SK-N-SH (cell line): Measurements from ENCODE around the gene B3GNT3. TPM values are rescaled to one million over a fixed set of nuclear protein-coding genes. Genes with fewer than 3 reads are reported as not detected.

Source experiments
- CTCF ChIA-PET: fragments of 300-600, 350-600 bp; formaldehyde crosslinking; extraction: SDS; loops from one replicate; lab custom pipeline; 2021; lab: Yijun Ruan, JAX
- POLR2A ChIA-PET: fragments of 350-600 bp; sonication (Branson Sonifier 250); formaldehyde crosslinking; extraction: SDS; loops from one replicate; lab custom pipeline; 2020; ENCODE audit warnings: antibody characterized with exemption, inconsistent platforms; lab: Yijun Ruan, JAX
- DNase-seq: peaks from one replicate; pipeline ENCODE4 v3.0.0; 2012
- H2AFZ ChIP-seq: fragments of 200-600 bp; sonication (generic); 2 replicates; pipeline ENCODE4 v1.8.1; 2016; ENCODE audit warnings: antibody characterized with exemption, mild to moderate bottlenecking, low read depth
- H3F3A ChIP-seq: fragments of 200-600 bp; sonication (generic); replicated peaks from 2 replicates; pipeline ENCODE3; 2016; ENCODE audit warnings: antibody characterized with exemption, mild to moderate bottlenecking; ENCODE audit not compliant: insufficient read depth
- H3K27ac ChIP-seq, 2 experiments: fragments of 200-500 bp in 1 of 2; fragments of 200-600 bp in 1 of 2; sonication (Bioruptor generic) in 1 of 2; sonication (generic), shearing (Covaris generic) in 1 of 2; 2 replicates each; pipeline versions ENCODE4 v1.5.1 to v1.6.1; 2014 to 2016; ENCODE audit warnings: low read depth in 2 of 2, inconsistent platforms in 1 of 2, low read length in 1 of 2, mild to moderate bottlenecking in 1 of 2, mixed read lengths in 1 of 2
- H3K27me3 ChIP-seq: fragments of 200-600 bp; sonication (generic), shearing (Covaris generic); 2 replicates; pipeline ENCODE4 v1.6.1; 2016; ENCODE audit warnings: mixed run types; ENCODE audit not compliant: insufficient read depth
- H3K36me3 ChIP-seq, 2 experiments: fragments of 200-500 bp in 1 of 2; fragments of 200-600 bp in 1 of 2; sonication (Bioruptor generic) in 1 of 2; sonication (generic) in 1 of 2; replicated peaks in 1 of 2; 2 replicates each; pipeline versions ENCODE3 to v1.5.1; 2014 to 2016; ENCODE audit warnings: low read length in 1 of 2, mild to moderate bottlenecking in 1 of 2; ENCODE audit not compliant: insufficient read depth in 2 of 2, control insufficient read depth in 1 of 2
- H3K4me1 ChIP-seq, 2 experiments: fragments of 200-500 bp in 1 of 2; fragments of 200-600 bp in 1 of 2; sonication (Bioruptor generic) in 1 of 2; sonication (generic), shearing (Covaris generic) in 1 of 2; 2 replicates each; pipeline versions ENCODE4 v1.5.1 to v1.6.1; 2014 to 2016; ENCODE audit warnings: low read depth in 1 of 2, low read length in 1 of 2, mixed run types in 1 of 2; ENCODE audit not compliant: insufficient read depth in 2 of 2, control insufficient read depth in 1 of 2
- H3K4me2 ChIP-seq: fragments of 200-600 bp; sonication (generic), shearing (Covaris generic); 2 replicates; pipeline ENCODE4 v1.6.1; 2017; ENCODE audit warnings: mixed run types
- H3K4me3 ChIP-seq, 2 experiments: fragments of 200-500 bp in 1 of 2; fragments of 200-600 bp in 1 of 2; sonication (Bioruptor generic) in 1 of 2; sonication (generic), shearing (Covaris generic) in 1 of 2; 2 replicates each; pipeline versions ENCODE4 v1.5.1 to v1.8.1; 2014 to 2016; ENCODE audit warnings: low read depth in 2 of 2, inconsistent platforms in 1 of 2, low read length in 1 of 2, mild to moderate bottlenecking in 1 of 2, mixed read lengths in 1 of 2, moderate library complexity in 1 of 2
- H3K79me2 ChIP-seq: fragments of 200-600 bp; sonication (generic); 2 replicates; pipeline ENCODE4 v1.8.1; 2017; ENCODE audit warnings: mild to moderate bottlenecking; ENCODE audit not compliant: insufficient read depth
- H3K9ac ChIP-seq: fragments of 200-600 bp; sonication (generic); 2 replicates; pipeline ENCODE4 v1.6.1; 2017; ENCODE audit warnings: mixed run types
- H3K9me2 ChIP-seq: fragments of 200-600 bp; sonication (generic); 2 replicates; pipeline ENCODE4 v1.6.1; 2017; ENCODE audit warnings: mixed run types
- H3K9me3 ChIP-seq: fragments of 200-600 bp; sonication (generic); 2 replicates; pipeline ENCODE4 v1.6.1; 2017; ENCODE audit warnings: mixed run types, mild to moderate bottlenecking, moderate library complexity
- H4K20me1 ChIP-seq: fragments of 200-600 bp; sonication (generic); 2 replicates; pipeline ENCODE4 v1.6.1; 2017; ENCODE audit warnings: mild to moderate bottlenecking, mixed run types; ENCODE audit not compliant: insufficient read depth
- CTCF ChIP-seq: fragments of 200-600 bp; sonication (generic); IDR thresholded peaks from 2 replicates; pipeline ENCODE4 v1.6.1; 2017; ENCODE audit warnings: antibody characterized with exemption, mild to moderate bottlenecking, moderate library complexity
- EP300 ChIP-seq, 2 experiments: IDR thresholded peaks; 2 replicates each; pipeline versions ENCODE4 v1.4.0 to v1.6.1; 2012; ENCODE audit warnings: borderline replicate concordance in 1 of 2, low read depth in 1 of 2, low read length in 1 of 2
- FOSL2 ChIP-seq: IDR thresholded peaks from 2 replicates; pipeline ENCODE4 v1.4.0; 2012; ENCODE audit warnings: low read depth, mild to moderate bottlenecking, moderate library complexity, borderline replicate concordance
- GABPA ChIP-seq: IDR thresholded peaks from 2 replicates; pipeline ENCODE4 v1.4.0; 2012; ENCODE audit warnings: low read depth, mild to moderate bottlenecking
- GATA2 ChIP-seq: sonication (generic); formaldehyde crosslinking; IDR thresholded peaks from 2 replicates; pipeline ENCODE4 v1.5.0; 2020; ENCODE audit warnings: mild to moderate bottlenecking, missing genetic modification reagents
- MXI1 ChIP-seq: IDR thresholded peaks from 2 replicates; pipeline ENCODE4 v1.6.1; 2012; ENCODE audit warnings: mild to moderate bottlenecking, low read depth, low read length, improper control_type of control experiment
- NFIC ChIP-seq: IDR thresholded peaks from 2 replicates; pipeline ENCODE4 v1.4.0; 2012; ENCODE audit warnings: borderline replicate concordance
- NRF1 ChIP-seq: IDR thresholded peaks from 2 replicates; pipeline ENCODE4 v1.6.1; 2012; ENCODE audit warnings: low read depth, mild to moderate bottlenecking, low read length
- POLR2AphosphoS5 ChIP-seq: IDR thresholded peaks from 2 replicates; pipeline ENCODE4 v1.6.1; 2012; ENCODE audit warnings: low read depth, low read length
- RAD21 ChIP-seq: IDR thresholded peaks from 2 replicates; pipeline ENCODE4 v1.6.1; 2012; ENCODE audit warnings: mild to moderate bottlenecking, low read length
- RCOR1 ChIP-seq: fragments of 150-350 bp; IDR thresholded peaks from 2 replicates; pipeline ENCODE4 v1.6.1; 2017; ENCODE audit warnings: antibody characterized with exemption, low read length
- RXRA ChIP-seq: IDR thresholded peaks from 2 replicates; pipeline ENCODE4 v1.4.0; 2012; ENCODE audit warnings: low read depth, mild to moderate bottlenecking, borderline replicate concordance
- TCF12 ChIP-seq: IDR thresholded peaks from 2 replicates; pipeline ENCODE4 v1.4.0; 2012
- TEAD4 ChIP-seq: IDR thresholded peaks from 2 replicates; pipeline ENCODE4 v1.4.0; 2012; ENCODE audit warnings: mild to moderate bottlenecking, borderline replicate concordance; ENCODE audit not compliant: insufficient read depth
- YY1 ChIP-seq: IDR thresholded peaks from 2 replicates; pipeline ENCODE4 v1.4.0; 2012; ENCODE audit warnings: low read depth, mild to moderate bottlenecking
- WGBS: methylation state at CpG from one replicate; pipeline ENCODE4 v1.1.6; 2017; ENCODE audit warnings: low lambda C conversion rate; 5-methylcytosine and 5-hydroxymethylcytosine counted together
- polyA plus RNA-seq, 3 experiments: library from polyadenylated mRNA; depleted of rRNA; stranded (reverse); fragments of >200 nt; gene quantifications; 2 replicates each; pipeline ENCODE4 v1.2.3, GENCODE V29; 2012
- TF ChIP-seq, protein P1 (sequence below): IDR thresholded peaks from 2 replicates; pipeline ENCODE4 v1.4.0; 2012; ENCODE audit warnings: low read depth, borderline replicate concordance
- TF ChIP-seq, protein P2 (sequence below): IDR thresholded peaks from 2 replicates; pipeline ENCODE4; 2012
- TF ChIP-seq, protein P3 (sequence below): IDR thresholded peaks from 2 replicates; pipeline ENCODE4 v1.6.1; 2012; ENCODE audit warnings: mild to moderate bottlenecking, low read depth, low read length, moderate library complexity
- TF ChIP-seq, protein P4 (sequence below): IDR thresholded peaks from 2 replicates; pipeline ENCODE4 v1.4.0; 2012; ENCODE audit warnings: low read depth, borderline replicate concordance

B3GNT3 gene
- polyA plus RNA-seq, 1 of the 3 experiments (the other 2 are of a cell fraction) = not detected

GRCh38 chr19:17766543-17767131, 28.3 kb upstream of the B3GNT3 start:
- 90% methylated on average over 15 of the region's 29 CpGs for WGBS
- Histone ChIP-seq H3K9me2 (no peaks in the 10 kb centered on the region), H3K36me3 (no peaks in the 10 kb centered on the region), H3K4me1 (no peaks in the 10 kb centered on the region; a peak in 1 of 4 replicates), H3F3A (no peaks in the 10 kb centered on the region), H3K27me3 (no peaks in the 10 kb centered on the region), H3K4me2 (no peak overlapping the region), H3K4me3 (no peak overlapping the region; a peak in 1 of 4 replicates), H3K79me2 (no peaks in the 10 kb centered on the region), H4K20me1 (no peaks in the 10 kb centered on the region), H3K9ac (no peak overlapping the region), H3K27ac (no peak overlapping the region), H2AFZ (no peak overlapping the region), H3K9me3 (no peaks in the 10 kb centered on the region)
- ChIA-PET CTCF (interaction anchor here (1.0 to 1.4 kb wide), 4 partner anchors 8 to 300 kb away, joined by 3 to 4 read pairs (median 3); no protein-coding TSS in a partner anchor), POLR2A (no interaction called here)
- DNase-seq = no peak
- TF ChIP-seq GATA2 (no peak), FOSL2 (no peak), YY1 (no peak), NFIC (no peak), RCOR1 (no peak), POLR2AphosphoS5 (no peak), CTCF (no peak), RAD21 (no peak), GABPA (no peak), RXRA (no peak), MXI1 (no peak), EP300 (IDR thresholded peaks at IDR 0.05; ENCODE audit: borderline replicate concordance in 1 of 2, low read depth in 1 of 2, low read length in 1 of 2) (no peak), TEAD4 (no peak), NRF1 (no peak), TCF12 (no peak)
- TF ChIP-seq, protein P1, sequence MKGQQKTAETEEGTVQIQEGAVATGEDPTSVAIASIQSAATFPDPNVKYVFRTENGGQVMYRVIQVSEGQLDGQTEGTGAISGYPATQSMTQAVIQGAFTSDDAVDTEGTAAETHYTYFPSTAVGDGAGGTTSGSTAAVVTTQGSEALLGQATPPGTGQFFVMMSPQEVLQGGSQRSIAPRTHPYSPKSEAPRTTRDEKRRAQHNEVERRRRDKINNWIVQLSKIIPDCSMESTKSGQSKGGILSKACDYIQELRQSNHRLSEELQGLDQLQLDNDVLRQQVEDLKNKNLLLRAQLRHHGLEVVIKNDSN = no peak
- TF ChIP-seq, protein P2, sequence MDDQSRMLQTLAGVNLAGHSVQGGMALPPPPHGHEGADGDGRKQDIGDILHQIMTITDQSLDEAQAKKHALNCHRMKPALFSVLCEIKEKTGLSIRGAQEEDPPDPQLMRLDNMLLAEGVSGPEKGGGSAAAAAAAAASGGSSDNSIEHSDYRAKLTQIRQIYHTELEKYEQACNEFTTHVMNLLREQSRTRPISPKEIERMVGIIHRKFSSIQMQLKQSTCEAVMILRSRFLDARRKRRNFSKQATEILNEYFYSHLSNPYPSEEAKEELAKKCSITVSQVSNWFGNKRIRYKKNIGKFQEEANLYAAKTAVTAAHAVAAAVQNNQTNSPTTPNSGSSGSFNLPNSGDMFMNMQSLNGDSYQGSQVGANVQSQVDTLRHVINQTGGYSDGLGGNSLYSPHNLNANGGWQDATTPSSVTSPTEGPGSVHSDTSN = no peak
- TF ChIP-seq, protein P3, sequence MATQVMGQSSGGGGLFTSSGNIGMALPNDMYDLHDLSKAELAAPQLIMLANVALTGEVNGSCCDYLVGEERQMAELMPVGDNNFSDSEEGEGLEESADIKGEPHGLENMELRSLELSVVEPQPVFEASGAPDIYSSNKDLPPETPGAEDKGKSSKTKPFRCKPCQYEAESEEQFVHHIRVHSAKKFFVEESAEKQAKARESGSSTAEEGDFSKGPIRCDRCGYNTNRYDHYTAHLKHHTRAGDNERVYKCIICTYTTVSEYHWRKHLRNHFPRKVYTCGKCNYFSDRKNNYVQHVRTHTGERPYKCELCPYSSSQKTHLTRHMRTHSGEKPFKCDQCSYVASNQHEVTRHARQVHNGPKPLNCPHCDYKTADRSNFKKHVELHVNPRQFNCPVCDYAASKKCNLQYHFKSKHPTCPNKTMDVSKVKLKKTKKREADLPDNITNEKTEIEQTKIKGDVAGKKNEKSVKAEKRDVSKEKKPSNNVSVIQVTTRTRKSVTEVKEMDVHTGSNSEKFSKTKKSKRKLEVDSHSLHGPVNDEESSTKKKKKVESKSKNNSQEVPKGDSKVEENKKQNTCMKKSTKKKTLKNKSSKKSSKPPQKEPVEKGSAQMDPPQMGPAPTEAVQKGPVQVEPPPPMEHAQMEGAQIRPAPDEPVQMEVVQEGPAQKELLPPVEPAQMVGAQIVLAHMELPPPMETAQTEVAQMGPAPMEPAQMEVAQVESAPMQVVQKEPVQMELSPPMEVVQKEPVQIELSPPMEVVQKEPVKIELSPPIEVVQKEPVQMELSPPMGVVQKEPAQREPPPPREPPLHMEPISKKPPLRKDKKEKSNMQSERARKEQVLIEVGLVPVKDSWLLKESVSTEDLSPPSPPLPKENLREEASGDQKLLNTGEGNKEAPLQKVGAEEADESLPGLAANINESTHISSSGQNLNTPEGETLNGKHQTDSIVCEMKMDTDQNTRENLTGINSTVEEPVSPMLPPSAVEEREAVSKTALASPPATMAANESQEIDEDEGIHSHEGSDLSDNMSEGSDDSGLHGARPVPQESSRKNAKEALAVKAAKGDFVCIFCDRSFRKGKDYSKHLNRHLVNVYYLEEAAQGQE = no peak
- TF ChIP-seq, protein P4, sequence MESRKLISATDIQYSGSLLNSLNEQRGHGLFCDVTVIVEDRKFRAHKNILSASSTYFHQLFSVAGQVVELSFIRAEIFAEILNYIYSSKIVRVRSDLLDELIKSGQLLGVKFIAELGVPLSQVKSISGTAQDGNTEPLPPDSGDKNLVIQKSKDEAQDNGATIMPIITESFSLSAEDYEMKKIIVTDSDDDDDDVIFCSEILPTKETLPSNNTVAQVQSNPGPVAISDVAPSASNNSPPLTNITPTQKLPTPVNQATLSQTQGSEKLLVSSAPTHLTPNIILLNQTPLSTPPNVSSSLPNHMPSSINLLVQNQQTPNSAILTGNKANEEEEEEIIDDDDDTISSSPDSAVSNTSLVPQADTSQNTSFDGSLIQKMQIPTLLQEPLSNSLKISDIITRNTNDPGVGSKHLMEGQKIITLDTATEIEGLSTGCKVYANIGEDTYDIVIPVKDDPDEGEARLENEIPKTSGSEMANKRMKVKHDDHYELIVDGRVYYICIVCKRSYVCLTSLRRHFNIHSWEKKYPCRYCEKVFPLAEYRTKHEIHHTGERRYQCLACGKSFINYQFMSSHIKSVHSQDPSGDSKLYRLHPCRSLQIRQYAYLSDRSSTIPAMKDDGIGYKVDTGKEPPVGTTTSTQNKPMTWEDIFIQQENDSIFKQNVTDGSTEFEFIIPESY = no peak
